Measurements from ENCODE around the gene FUT7.

DNA sequence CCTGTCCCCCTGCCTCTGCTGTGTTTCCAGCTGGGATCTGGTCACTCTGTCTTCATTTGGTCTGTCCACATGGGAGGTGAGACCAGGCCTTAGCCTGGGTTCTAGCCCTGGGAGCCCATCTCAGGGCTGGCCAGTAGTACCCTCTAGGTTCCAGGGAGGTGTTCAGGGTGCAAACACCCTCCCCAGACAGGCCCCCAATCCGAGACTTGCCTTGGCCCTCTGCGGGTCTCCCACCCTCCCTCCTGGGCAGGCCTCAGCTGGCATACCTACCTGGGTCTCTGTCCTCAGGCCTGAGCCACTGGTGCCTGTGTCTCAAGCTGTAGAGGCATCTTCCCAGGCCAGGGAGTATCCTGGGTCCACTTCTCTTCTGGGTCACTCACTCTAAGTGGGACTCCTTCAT lies 39.4 kb upstream of the FUT7 start:
- TF ChIP-seq POLR2AphosphoS5 (IDR thresholded peaks at IDR 0.05) (no peak), POLR2A (IDR thresholded peaks at IDR 0.05; ENCODE audit: low read depth) (no peak)
- TF ChIP-seq, protein P1, sequence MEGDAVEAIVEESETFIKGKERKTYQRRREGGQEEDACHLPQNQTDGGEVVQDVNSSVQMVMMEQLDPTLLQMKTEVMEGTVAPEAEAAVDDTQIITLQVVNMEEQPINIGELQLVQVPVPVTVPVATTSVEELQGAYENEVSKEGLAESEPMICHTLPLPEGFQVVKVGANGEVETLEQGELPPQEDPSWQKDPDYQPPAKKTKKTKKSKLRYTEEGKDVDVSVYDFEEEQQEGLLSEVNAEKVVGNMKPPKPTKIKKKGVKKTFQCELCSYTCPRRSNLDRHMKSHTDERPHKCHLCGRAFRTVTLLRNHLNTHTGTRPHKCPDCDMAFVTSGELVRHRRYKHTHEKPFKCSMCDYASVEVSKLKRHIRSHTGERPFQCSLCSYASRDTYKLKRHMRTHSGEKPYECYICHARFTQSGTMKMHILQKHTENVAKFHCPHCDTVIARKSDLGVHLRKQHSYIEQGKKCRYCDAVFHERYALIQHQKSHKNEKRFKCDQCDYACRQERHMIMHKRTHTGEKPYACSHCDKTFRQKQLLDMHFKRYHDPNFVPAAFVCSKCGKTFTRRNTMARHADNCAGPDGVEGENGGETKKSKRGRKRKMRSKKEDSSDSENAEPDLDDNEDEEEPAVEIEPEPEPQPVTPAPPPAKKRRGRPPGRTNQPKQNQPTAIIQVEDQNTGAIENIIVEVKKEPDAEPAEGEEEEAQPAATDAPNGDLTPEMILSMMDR (IDR thresholded peaks at IDR 0.05): no peak

Data from esophagus muscularis mucosa (tissue), 3 donors.